Glutamatergic neuron (in vitro differentiated cells): ENCODE results near the gene SAP25. TPM values are rescaled to one million over a fixed set of nuclear protein-coding genes. Genes with fewer than 3 reads are reported as not detected.

ENCODE experiments used
- DNase-seq: peaks from one replicate; pipeline ENCODE4 v3.0.0; 2022
- H3K27ac Mint-ChIP-seq: one replicate; pipeline ENCODE4 v1.8.0; 2020; ENCODE audit warnings: mild to moderate bottlenecking, mixed read lengths, inconsistent platforms; ENCODE audit not compliant: unreplicated experiment
- H3K27me3 Mint-ChIP-seq: one replicate; pipeline ENCODE4 v1.8.0; 2020; ENCODE audit warnings: mild to moderate bottlenecking, moderate library complexity, mixed read lengths, inconsistent platforms; ENCODE audit not compliant: unreplicated experiment
- H3K36me3 Mint-ChIP-seq: one replicate; pipeline ENCODE4 v1.8.0; 2020; ENCODE audit warnings: mild to moderate bottlenecking, mixed read lengths, inconsistent platforms; ENCODE audit not compliant: unreplicated experiment
- H3K4me1 Mint-ChIP-seq: one replicate; pipeline ENCODE4 v1.8.0; 2020; ENCODE audit warnings: mild to moderate bottlenecking, low read depth, mixed read lengths, inconsistent platforms; ENCODE audit not compliant: unreplicated experiment
- H3K4me3 Mint-ChIP-seq: one replicate; pipeline ENCODE4 v1.8.0; 2020; ENCODE audit warnings: mild to moderate bottlenecking, mixed read lengths, inconsistent platforms; ENCODE audit not compliant: unreplicated experiment
- H3K9me3 Mint-ChIP-seq: one replicate; pipeline ENCODE4 v1.8.0; 2020; ENCODE audit warnings: mild to moderate bottlenecking, moderate library complexity, mixed read lengths, inconsistent platforms; ENCODE audit not compliant: unreplicated experiment
- CTCF ChIP-seq: fragments of 200-600 bp; sonication (generic); IDR thresholded peaks from one replicate; pipeline ENCODE4 v1.5.0; 2021; ENCODE audit not compliant: partially characterized antibody, unreplicated experiment
- total RNA-seq: library from RNA; stranded (reverse); fragmentation: NEBNext Ultra II Directional; extraction: Animal tissue kit (Norgen Biotek cat#: 25700); gene quantifications from one replicate; pipeline ENCODE4 v1.2.1, GENCODE V29; 2021; ENCODE audit not compliant: unreplicated experiment

SAP25 gene
- total RNA-seq, 1 donor from 2014 or later: 8.0 TPM

- no peak for TF ChIP-seq CTCF
- H3K27me3 Mint-ChIP-seq: peaks cover 4% of the 10 kb centered on the region
- H3K36me3 Mint-ChIP-seq: no peaks in the 10 kb centered on the region
- no peak overlapping the region for H3K27ac Mint-ChIP-seq
- H3K4me1 Mint-ChIP-seq: no peaks in the 10 kb centered on the region
- no peak for DNase-seq
- no peak overlapping the region for H3K4me3 Mint-ChIP-seq
- no peaks in the 10 kb centered on the region for H3K9me3 Mint-ChIP-seq
These were observed 26.5 kb downstream of the SAP25 start for GRCh38 chr7:100546926-100547800.

DNA sequence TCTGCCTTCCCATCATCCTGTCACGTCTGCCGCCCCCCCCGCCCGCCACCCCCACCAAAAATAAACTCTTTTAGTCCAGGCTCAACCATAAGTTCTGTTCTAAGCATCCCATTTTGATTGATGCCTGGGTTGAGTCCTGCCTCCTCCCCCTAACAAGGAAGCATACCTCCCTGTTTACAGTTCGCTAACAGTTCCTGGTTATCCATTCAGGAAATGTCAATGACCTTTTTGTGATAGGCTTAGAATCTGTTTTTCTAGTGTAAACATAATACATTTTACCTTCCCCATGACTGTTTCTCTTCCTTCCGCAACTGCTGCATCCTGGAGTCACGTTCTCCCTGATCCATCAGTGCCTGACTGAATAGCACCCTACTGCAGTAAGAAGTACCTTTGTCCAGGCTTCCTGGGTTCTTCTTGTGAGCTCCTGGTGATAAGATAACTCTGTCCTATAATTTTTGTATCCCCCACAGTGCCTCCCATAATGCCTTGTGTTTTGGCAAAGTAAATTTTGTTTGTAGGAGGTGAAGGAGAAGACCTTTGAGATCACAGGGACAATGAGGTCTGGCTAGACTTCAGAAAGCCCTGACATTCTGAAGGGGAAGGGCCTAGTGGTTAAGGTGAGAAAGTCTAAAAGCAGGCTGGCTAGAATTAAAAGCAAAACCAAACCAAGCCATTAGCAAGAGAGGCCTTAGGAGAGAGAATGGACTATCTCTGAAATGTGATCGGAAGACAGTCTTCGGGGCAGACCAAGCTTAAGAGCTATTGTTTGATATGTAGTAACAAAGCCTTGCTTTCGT is 27.4 kb downstream of the SAP25 start:
- no peak for DNase-seq

DNA sequence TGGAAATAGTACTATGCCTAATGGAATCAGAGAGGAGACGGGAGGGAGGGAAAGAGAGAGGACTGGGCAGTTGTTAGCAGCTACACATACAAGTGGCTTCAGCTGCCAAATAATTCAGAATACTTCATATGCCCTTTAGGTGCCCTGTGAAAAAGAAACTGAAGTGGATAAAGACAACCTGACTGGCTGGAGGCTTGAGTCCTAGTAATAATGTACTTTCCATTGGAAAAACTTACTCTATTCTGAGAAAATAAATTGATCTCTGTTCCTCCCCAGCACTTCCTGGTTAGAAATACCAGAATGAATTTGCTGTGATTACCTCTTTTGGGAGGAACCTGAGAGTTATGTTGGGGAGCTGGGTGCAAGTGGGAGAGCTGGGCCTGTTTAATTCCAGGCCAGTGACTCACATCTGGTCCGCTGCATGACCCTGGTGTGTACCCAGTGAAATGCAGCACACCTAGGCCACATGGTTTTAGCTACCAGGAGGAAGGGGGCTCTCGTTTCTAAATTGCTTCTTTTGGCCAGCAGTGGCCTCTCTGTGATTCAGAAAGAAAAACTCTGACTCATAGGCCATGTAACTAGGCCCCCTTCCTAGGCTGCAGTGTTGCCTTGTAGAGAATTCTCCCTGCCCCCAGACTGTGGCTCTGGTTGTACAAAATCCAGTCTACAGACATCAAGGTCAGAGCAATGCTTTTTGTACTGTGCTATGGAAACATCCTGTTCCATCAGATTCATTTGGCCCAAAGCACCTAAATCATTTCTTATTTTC is 28.2 kb downstream of the SAP25 start:
- no peak for TF ChIP-seq CTCF
- no peaks in the 10 kb centered on the region for H3K9me3 Mint-ChIP-seq
- H3K4me1 Mint-ChIP-seq: no peaks in the 10 kb centered on the region
- H3K4me3 Mint-ChIP-seq: no peak overlapping the region
- H3K27me3 Mint-ChIP-seq: peaks cover 4% of the 10 kb centered on the region
- no peak for DNase-seq
- no peak overlapping the region for H3K27ac Mint-ChIP-seq
- H3K36me3 Mint-ChIP-seq: no peaks in the 10 kb centered on the region

More for the DNA sequence above, 27.4 kb downstream of the SAP25 start:
- Mint-ChIP-seq H3K27me3 (peaks cover 4% of the 10 kb centered on the region), H3K36me3 (no peaks in the 10 kb centered on the region), H3K9me3 (no peaks in the 10 kb centered on the region), H3K4me3 (no peak overlapping the region), H3K4me1 (no peaks in the 10 kb centered on the region), H3K27ac (no peak overlapping the region)
- TF ChIP-seq CTCF: no peak

DNA sequence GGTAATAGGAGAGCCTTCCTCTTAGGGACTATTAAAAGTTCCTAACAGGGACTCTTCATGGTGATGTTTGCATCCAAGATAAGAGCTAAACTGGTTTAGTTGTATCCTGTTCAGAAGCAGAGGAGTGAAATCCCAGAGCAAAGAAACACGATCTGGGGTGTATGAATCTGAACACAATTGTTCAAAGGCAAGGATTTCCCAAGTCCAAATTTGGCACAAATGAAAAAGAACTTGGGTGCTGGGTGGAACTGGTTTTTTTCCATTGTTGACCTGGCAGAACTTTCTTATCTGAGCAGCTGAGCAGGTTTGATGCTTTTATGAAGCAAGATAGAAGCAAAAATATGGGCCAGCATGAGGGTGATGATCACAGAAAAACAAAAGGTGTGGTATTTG is 28.7 kb downstream of the SAP25 start:
- Mint-ChIP-seq H3K27ac (no peak overlapping the region), H3K4me3 (no peak overlapping the region), H3K4me1 (no peaks in the 10 kb centered on the region), H3K9me3 (no peaks in the 10 kb centered on the region), H3K27me3 (no peaks in the 10 kb centered on the region), H3K36me3 (no peaks in the 10 kb centered on the region)
- no peak for DNase-seq
- no peak for TF ChIP-seq CTCF
